ENCODE measurements around the gene SPINK7.

GRCh38 chr5:148343603-148344487 lies 31.6 kb downstream of the SPINK7 start:
- TF ChIP-seq, protein P1, sequence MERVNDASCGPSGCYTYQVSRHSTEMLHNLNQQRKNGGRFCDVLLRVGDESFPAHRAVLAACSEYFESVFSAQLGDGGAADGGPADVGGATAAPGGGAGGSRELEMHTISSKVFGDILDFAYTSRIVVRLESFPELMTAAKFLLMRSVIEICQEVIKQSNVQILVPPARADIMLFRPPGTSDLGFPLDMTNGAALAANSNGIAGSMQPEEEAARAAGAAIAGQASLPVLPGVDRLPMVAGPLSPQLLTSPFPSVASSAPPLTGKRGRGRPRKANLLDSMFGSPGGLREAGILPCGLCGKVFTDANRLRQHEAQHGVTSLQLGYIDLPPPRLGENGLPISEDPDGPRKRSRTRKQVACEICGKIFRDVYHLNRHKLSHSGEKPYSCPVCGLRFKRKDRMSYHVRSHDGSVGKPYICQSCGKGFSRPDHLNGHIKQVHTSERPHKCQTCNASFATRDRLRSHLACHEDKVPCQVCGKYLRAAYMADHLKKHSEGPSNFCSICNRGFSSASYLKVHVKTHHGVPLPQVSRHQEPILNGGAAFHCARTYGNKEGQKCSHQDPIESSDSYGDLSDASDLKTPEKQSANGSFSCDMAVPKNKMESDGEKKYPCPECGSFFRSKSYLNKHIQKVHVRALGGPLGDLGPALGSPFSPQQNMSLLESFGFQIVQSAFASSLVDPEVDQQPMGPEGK (CRISPR knock-in tag; IDR thresholded peaks at IDR 0.05; ENCODE audit: borderline replicate concordance): no peak
- TF ChIP-seq, protein P2, sequence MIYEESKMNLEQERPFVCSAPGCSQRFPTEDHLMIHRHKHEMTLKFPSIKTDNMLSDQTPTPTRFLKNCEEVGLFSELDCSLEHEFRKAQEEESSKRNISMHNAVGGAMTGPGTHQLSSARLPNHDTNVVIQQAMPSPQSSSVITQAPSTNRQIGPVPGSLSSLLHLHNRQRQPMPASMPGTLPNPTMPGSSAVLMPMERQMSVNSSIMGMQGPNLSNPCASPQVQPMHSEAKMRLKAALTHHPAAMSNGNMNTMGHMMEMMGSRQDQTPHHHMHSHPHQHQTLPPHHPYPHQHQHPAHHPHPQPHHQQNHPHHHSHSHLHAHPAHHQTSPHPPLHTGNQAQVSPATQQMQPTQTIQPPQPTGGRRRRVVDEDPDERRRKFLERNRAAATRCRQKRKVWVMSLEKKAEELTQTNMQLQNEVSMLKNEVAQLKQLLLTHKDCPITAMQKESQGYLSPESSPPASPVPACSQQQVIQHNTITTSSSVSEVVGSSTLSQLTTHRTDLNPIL (CRISPR knock-in tag; IDR thresholded peaks at IDR 0.05; ENCODE audit: low read depth): no peak
- TF ChIP-seq ESRRG (CRISPR knock-in tag; IDR thresholded peaks at IDR 0.05): no peak
- TF ChIP-seq TCF4 (CRISPR knock-in tag; IDR thresholded peaks at IDR 0.05; ENCODE audit: borderline replicate concordance): no peak
- TF ChIP-seq ZFP30 (CRISPR knock-in tag; IDR thresholded peaks at IDR 0.05): no peak
- no peak for TF ChIP-seq CSDC2 (CRISPR knock-in tag; IDR thresholded peaks at IDR 0.05)
- no peak for TF ChIP-seq GLIS3 (CRISPR knock-in tag; IDR thresholded peaks at IDR 0.05)

Measured in SK-N-SH treated with all-trans-retinoic acid at 6 μM for 48 hours (cell line).